Gastrocnemius medialis (tissue), 4 donors: ENCODE results near the gene LMX1A. TPM values are rescaled to one million over a fixed set of nuclear protein-coding genes. Genes with fewer than 3 reads are reported as not detected.

ENCODE experiments used
- ATAC-seq, 2 donors: fragments of 150-250 bp; one replicate each; pipeline ENCODE4 v1.9.1; 2016
- DNase-seq, 2 donors: peaks; one replicate each; pipeline ENCODE4 v3.0.0-alpha.2; 2019
- H3K27ac ChIP-seq, 4 donors: fragments of 200-600 bp; sonication (generic); 1 replicate in 1 of 4; 2 replicates in 3 of 4; pipeline ENCODE4 v1.5.1; 2016 to 2018; ENCODE audit warnings: mild to moderate bottlenecking in 2 of 4, moderate library complexity in 1 of 4
- H3K27me3 ChIP-seq, 3 donors: fragments of 200-600 bp; sonication (generic) in 2 of 3; 1 replicate in 1 of 3; 2 replicates in 2 of 3; pipeline versions ENCODE4 v1.5.1 to v1.6.0; 2016 to 2019; ENCODE audit warnings: mild to moderate bottlenecking in 1 of 3, moderate library complexity in 1 of 3
- H3K36me3 ChIP-seq, 2 donors: fragments of 200-600 bp; sonication (generic) in 1 of 2; one replicate each; pipeline ENCODE4 v1.5.1; 2017 to 2018
- H3K4me1 ChIP-seq, 2 donors: fragments of 200-600 bp; sonication (generic) in 1 of 2; one replicate each; pipeline ENCODE4 v1.5.1; 2016 to 2017; ENCODE audit warnings: mild to moderate bottlenecking in 2 of 2
- H3K4me3 ChIP-seq, 4 donors: fragments of 200-600 bp; sonication (generic) in 3 of 4; 1 replicate in 1 of 4; 2 replicates in 3 of 4; pipeline ENCODE4 v1.5.1; 2016 to 2019; ENCODE audit warnings: mild to moderate bottlenecking in 2 of 4
- H3K9me3 ChIP-seq, 3 donors: fragments of 200-600 bp; sonication (generic) in 2 of 3; 1 replicate in 1 of 3; 2 replicates in 2 of 3; pipeline ENCODE4 v1.5.1; 2016 to 2019
- POLR2A ChIP-seq, 2 donors: fragments of 450-650 bp; IDR thresholded peaks; one replicate each; pipeline ENCODE4 v1.6.1; 2017; ENCODE audit warnings: antibody characterized with exemption in 2 of 2, mild to moderate bottlenecking in 2 of 2, moderate library complexity in 2 of 2
- in situ Hi-C, 4 donors: fragments of 200-750 bp; cut with MboI; loops; one replicate each; pipeline versions ENCODE4 v1.15.0 to v1.8.0; 2017; ENCODE audit warnings: low sequenced_read_pairs in 4 of 4
- intact Hi-C: fragments of 100-400 bp; cut with DNase I; formaldehyde crosslinking; loops from one replicate; pipeline ENCODE4 v1.15.1; 2023; ENCODE audit warnings: low total_unique reads
- total RNA-seq, 4 donors: library from RNA; depleted of rRNA; stranded (reverse); fragments of >200 nt; gene quantifications; one replicate each; pipeline versions ENCODE4 v1.1.0 to v1.2.3, GENCODE V29; 2016
- TF ChIP-seq, protein P1 (sequence below), 5 experiments: fragments of 450-650 bp in 3 of 5; fragments of 200-600 bp in 2 of 5; sonication (generic) in 2 of 5; IDR thresholded peaks in 4 of 5; conservative IDR thresholded peaks in 1 of 5; 1 replicate in 4 of 5; 2 replicates in 1 of 5; pipeline ENCODE4 v1.5.1; 2016 to 2019; ENCODE audit warnings: antibody characterized with exemption in 5 of 5, mild to moderate bottlenecking in 3 of 5, moderate library complexity in 3 of 5

The LMX1A gene
- total RNA-seq, 4 donors from 2014 or later: 0.20 TPM; not detected in 3

DNA sequence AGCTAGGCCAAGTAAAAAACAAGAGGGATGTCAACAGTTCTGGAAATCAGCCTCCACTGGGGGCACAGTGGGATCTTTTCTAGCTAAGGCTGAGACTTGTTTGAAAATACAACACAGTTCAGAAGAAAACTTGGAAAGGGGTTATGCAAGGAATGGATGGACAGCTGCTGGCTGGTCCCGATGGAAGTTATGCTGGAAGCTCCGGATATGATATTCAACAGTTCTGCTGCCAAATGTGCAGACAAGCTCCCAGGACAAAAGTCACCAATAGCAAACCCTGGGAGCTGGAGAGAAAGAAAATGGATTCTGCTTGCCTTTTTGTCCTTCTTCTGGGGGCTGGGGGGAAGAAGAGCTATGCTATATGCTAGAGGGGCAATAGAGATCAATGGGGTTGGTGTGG, 14.3 kb downstream of the LMX1A start:
- in situ Hi-C loops (no loop called here), intact Hi-C loops (no loop called here)
- Histone ChIP-seq H3K9me3 (no peaks in the 10 kb centered on the region), H3K36me3 (no peaks in the 10 kb centered on the region), H3K4me1 (peaks cover 0 to 4% of the 10 kb centered on the region in 2 donors), H3K27ac (no peak overlapping the region), H3K27me3 (peaks cover 0 to 41% (median 7%) of the 10 kb centered on the region in 3 donors), H3K4me3 (no peak overlapping the region)
- no peak for TF ChIP-seq POLR2A (IDR thresholded peaks at IDR 0.05)
- TF ChIP-seq, protein P1, sequence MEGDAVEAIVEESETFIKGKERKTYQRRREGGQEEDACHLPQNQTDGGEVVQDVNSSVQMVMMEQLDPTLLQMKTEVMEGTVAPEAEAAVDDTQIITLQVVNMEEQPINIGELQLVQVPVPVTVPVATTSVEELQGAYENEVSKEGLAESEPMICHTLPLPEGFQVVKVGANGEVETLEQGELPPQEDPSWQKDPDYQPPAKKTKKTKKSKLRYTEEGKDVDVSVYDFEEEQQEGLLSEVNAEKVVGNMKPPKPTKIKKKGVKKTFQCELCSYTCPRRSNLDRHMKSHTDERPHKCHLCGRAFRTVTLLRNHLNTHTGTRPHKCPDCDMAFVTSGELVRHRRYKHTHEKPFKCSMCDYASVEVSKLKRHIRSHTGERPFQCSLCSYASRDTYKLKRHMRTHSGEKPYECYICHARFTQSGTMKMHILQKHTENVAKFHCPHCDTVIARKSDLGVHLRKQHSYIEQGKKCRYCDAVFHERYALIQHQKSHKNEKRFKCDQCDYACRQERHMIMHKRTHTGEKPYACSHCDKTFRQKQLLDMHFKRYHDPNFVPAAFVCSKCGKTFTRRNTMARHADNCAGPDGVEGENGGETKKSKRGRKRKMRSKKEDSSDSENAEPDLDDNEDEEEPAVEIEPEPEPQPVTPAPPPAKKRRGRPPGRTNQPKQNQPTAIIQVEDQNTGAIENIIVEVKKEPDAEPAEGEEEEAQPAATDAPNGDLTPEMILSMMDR (IDR thresholded peaks at IDR 0.05 in 4 of 5, conservative IDR thresholded peaks at IDR 0.05 in 1 of 5): no peak
- no peak for DNase-seq
- ATAC-seq: peak; percentile 41 to 46

DNA sequence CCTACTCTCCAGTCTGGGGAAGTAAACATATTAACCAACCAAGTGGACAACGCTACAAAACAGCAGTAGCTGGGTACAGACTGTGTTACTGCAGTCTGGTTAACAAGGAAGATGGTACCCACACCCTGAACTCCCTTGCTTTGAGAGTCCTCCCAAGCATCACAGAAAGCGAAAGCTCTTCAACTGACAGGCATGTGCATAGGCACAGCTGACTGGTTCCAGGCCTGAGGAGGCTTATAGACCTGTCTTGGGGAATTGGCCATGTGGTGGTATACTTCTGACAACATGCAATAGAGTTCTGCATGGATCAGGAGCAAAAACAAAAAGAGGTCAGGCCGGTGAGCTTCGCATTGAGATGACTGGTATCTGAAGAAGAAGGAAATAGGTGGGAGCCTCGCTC, 17.4 kb downstream of the LMX1A start:
- H3K27me3 ChIP-seq: peaks cover 0 to 18% (median 7%) of the 10 kb centered on the region in 3 donors
- in situ Hi-C loops: no loop called here
- TF ChIP-seq, protein P1 (IDR thresholded peaks at IDR 0.05 in 4 of 5, conservative IDR thresholded peaks at IDR 0.05 in 1 of 5): no peak
- no peak for TF ChIP-seq POLR2A (IDR thresholded peaks at IDR 0.05)
- DNase-seq (no peak), ATAC-seq (no peak)
- no peaks in the 10 kb centered on the region for H3K36me3 ChIP-seq
- no peaks in the 10 kb centered on the region for H3K9me3 ChIP-seq
- H3K4me3 ChIP-seq: no peak overlapping the region
- no peaks in the 10 kb centered on the region for H3K4me1 ChIP-seq
- intact Hi-C loops: no loop called here
- H3K27ac ChIP-seq: no peak overlapping the region

DNA sequence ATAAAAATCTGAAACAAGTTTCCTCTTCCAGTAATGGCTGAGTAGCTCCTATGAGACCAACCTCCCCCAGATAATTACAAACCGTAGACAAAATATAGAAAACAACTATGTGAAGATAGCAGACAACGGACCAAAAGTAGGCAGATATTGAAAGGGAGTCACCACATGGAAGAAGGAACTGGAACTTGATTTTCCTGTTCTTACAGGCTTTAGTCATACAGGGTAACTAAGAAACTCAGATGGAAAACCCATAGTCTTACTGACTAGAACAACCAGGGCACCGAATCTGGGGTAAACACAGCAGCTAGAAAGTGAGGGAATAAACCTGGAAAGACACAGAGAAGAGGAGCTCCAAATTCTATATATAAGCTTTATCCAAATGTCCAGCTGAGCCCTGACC, 26.0 kb downstream of the LMX1A start:
- DNase-seq (no peak), ATAC-seq (no peak)
- intact Hi-C loops: no loop called here
- no peaks in the 10 kb centered on the region for H3K36me3 ChIP-seq
- H3K9me3 ChIP-seq: no peaks in the 10 kb centered on the region
- H3K27ac ChIP-seq: no peak overlapping the region
- H3K4me1 ChIP-seq: no peaks in the 10 kb centered on the region
- TF ChIP-seq, protein P1 (IDR thresholded peaks at IDR 0.05 in 4 of 5, conservative IDR thresholded peaks at IDR 0.05 in 1 of 5): no peak
- no peak for TF ChIP-seq POLR2A (IDR thresholded peaks at IDR 0.05)
- no peak overlapping the region for H3K4me3 ChIP-seq
- no peaks in the 10 kb centered on the region for H3K27me3 ChIP-seq
- in situ Hi-C loops: no loop called here

- ATAC-seq (no peak), DNase-seq (no peak)
- intact Hi-C loops (no loop called here), in situ Hi-C loops (no loop called here)
- Histone ChIP-seq H3K27ac (no peak overlapping the region), H3K4me3 (no peak overlapping the region), H3K27me3 (no peaks in the 10 kb centered on the region), H3K9me3 (no peaks in the 10 kb centered on the region), H3K4me1 (no peaks in the 10 kb centered on the region), H3K36me3 (no peaks in the 10 kb centered on the region)
- TF ChIP-seq, protein P1 (IDR thresholded peaks at IDR 0.05 in 4 of 5, conservative IDR thresholded peaks at IDR 0.05 in 1 of 5): no peak
Observed at GRCh38 chr1:165329104-165329503, 27.4 kb downstream of the LMX1A start.

- TF ChIP-seq POLR2A (IDR thresholded peaks at IDR 0.05): no peak
- TF ChIP-seq, protein P1 (IDR thresholded peaks at IDR 0.05 in 4 of 5, conservative IDR thresholded peaks at IDR 0.05 in 1 of 5): no peak
- intact Hi-C loops: no loop called here
- no peaks in the 10 kb centered on the region for H3K4me1 ChIP-seq
- H3K9me3 ChIP-seq: no peaks in the 10 kb centered on the region
- no peaks in the 10 kb centered on the region for H3K36me3 ChIP-seq
- H3K27ac ChIP-seq: no peak overlapping the region
- H3K4me3 ChIP-seq: no peak overlapping the region
- H3K27me3 ChIP-seq: no peaks in the 10 kb centered on the region
- ATAC-seq (no peak), DNase-seq (no peak)
- in situ Hi-C loops: no loop called here
Observed at GRCh38 chr1:165328136-165328535, 28.4 kb downstream of the LMX1A start.
